ENCODE results near the gene SLK.

Gene SLK

GRCh38 chr10:104038537-104038936 is 71.6 kb downstream of the SLK start:
- no peak overlapping the region for H3K27ac ChIP-seq (ENCODE audit: low read length)
- DNase-seq (ENCODE audit: low read depth, low spot score) = no peak
- H3K36me3 ChIP-seq (ENCODE audit: control insufficient read depth, insufficient read depth, low read length) = no peaks in the 10 kb centered on the region
- H3K4me1 ChIP-seq (ENCODE audit: control insufficient read depth, insufficient read depth, low read length) = peaks cover 2% of the 10 kb centered on the region; the same call in 1 of the 2 replicates
- no peak overlapping the region for H3K4me3 ChIP-seq (ENCODE audit: low read length)
- WGBS (ENCODE audit: insufficient coverage, insufficient read length) = no CpG with 5 or more reads among the region's 8 CpGs
- no peaks in the 10 kb centered on the region for H3K27me3 ChIP-seq (ENCODE audit: control insufficient read depth, insufficient read depth, low read length)
- no peaks in the 10 kb centered on the region for H3K9me3 ChIP-seq (ENCODE audit: control insufficient read depth, insufficient read depth, low read length)

GRCh38 chr10:104038958-104039752 is 72.2 kb downstream of the SLK start:
- H3K36me3 ChIP-seq (ENCODE audit: control insufficient read depth, insufficient read depth, low read length) = no peaks in the 10 kb centered on the region
- H3K4me3 ChIP-seq (ENCODE audit: low read length) = no peak overlapping the region
- H3K27me3 ChIP-seq (ENCODE audit: control insufficient read depth, insufficient read depth, low read length) = no peaks in the 10 kb centered on the region
- WGBS (ENCODE audit: insufficient coverage, insufficient read length) = no CpG with 5 or more reads among the region's 7 CpGs
- no peak for DNase-seq (ENCODE audit: low read depth, low spot score)
- no peaks in the 10 kb centered on the region for H3K9me3 ChIP-seq (ENCODE audit: control insufficient read depth, insufficient read depth, low read length)
- no peak overlapping the region for H3K27ac ChIP-seq (ENCODE audit: low read length)
- H3K4me1 ChIP-seq (ENCODE audit: control insufficient read depth, insufficient read depth, low read length) = no peaks in the 10 kb centered on the region

GRCh38 chr10:104040382-104040781 is 73.4 kb downstream of the SLK start:
- WGBS (ENCODE audit: insufficient coverage, insufficient read length) = no CpG with 5 or more reads among the region's 6 CpGs
- no peak for DNase-seq (ENCODE audit: low read depth, low spot score)
- Histone ChIP-seq H3K4me3 (ENCODE audit: low read length) (no peak overlapping the region), H3K27ac (ENCODE audit: low read length) (no peak overlapping the region), H3K27me3 (ENCODE audit: control insufficient read depth, insufficient read depth, low read length) (no peaks in the 10 kb centered on the region), H3K4me1 (ENCODE audit: control insufficient read depth, insufficient read depth, low read length) (no peaks in the 10 kb centered on the region), H3K9me3 (ENCODE audit: control insufficient read depth, insufficient read depth, low read length) (no peaks in the 10 kb centered on the region), H3K36me3 (ENCODE audit: control insufficient read depth, insufficient read depth, low read length) (no peaks in the 10 kb centered on the region)

- DNase-seq (ENCODE audit: low read depth, low spot score) = no peak
- Histone ChIP-seq H3K4me3 (ENCODE audit: low read length) (no peak overlapping the region), H3K27ac (ENCODE audit: low read length) (no peak overlapping the region), H3K9me3 (ENCODE audit: control insufficient read depth, insufficient read depth, low read length) (no peaks in the 10 kb centered on the region), H3K36me3 (ENCODE audit: control insufficient read depth, insufficient read depth, low read length) (no peaks in the 10 kb centered on the region), H3K4me1 (ENCODE audit: control insufficient read depth, insufficient read depth, low read length) (peaks cover 2% of the 10 kb centered on the region; the same call in 1 of the 2 replicates), H3K27me3 (ENCODE audit: control insufficient read depth, insufficient read depth, low read length) (no peaks in the 10 kb centered on the region)
- WGBS (ENCODE audit: insufficient coverage, insufficient read length) = no CpG with 5 or more reads among the region's 9 CpGs
Measured at GRCh38 chr10:104040862-104041789, 74.2 kb downstream of the SLK start.

- H3K4me3 ChIP-seq (ENCODE audit: low read length) = no peak overlapping the region
- H3K4me1 ChIP-seq (ENCODE audit: control insufficient read depth, insufficient read depth, low read length) = peaks cover 2% of the 10 kb centered on the region; the same call in 1 of the 2 replicates
- DNase-seq (ENCODE audit: low read depth, low spot score) = no peak
Measured at GRCh38 chr10:104041891-104042535, 75.1 kb downstream of the SLK start.

GRCh38 chr10:104043185-104043830 is 76.4 kb downstream of the SLK start:
- peaks cover 2% of the 10 kb centered on the region; the same call in 1 of the 2 replicates for H3K4me1 ChIP-seq (ENCODE audit: control insufficient read depth, insufficient read depth, low read length)
- H3K4me3 ChIP-seq (ENCODE audit: low read length) = no peak overlapping the region
- H3K27me3 ChIP-seq (ENCODE audit: control insufficient read depth, insufficient read depth, low read length) = no peaks in the 10 kb centered on the region
- no peak overlapping the region for H3K27ac ChIP-seq (ENCODE audit: low read length)
- WGBS (ENCODE audit: insufficient coverage, insufficient read length) = no CpG with 5 or more reads among the region's 8 CpGs
- H3K9me3 ChIP-seq (ENCODE audit: control insufficient read depth, insufficient read depth, low read length) = no peaks in the 10 kb centered on the region
- DNase-seq (ENCODE audit: low read depth, low spot score) = no peak
- H3K36me3 ChIP-seq (ENCODE audit: control insufficient read depth, insufficient read depth, low read length) = no peaks in the 10 kb centered on the region

More at GRCh38 chr10:104041891-104042535, 75.1 kb downstream of the SLK start:
- Histone ChIP-seq H3K27me3 (ENCODE audit: control insufficient read depth, insufficient read depth, low read length) (no peaks in the 10 kb centered on the region), H3K27ac (ENCODE audit: low read length) (no peak overlapping the region), H3K36me3 (ENCODE audit: control insufficient read depth, insufficient read depth, low read length) (no peaks in the 10 kb centered on the region), H3K9me3 (ENCODE audit: control insufficient read depth, insufficient read depth, low read length) (no peaks in the 10 kb centered on the region)
- no CpG with 5 or more reads among the region's 14 CpGs for WGBS (ENCODE audit: insufficient coverage, insufficient read length)

- no CpG with 5 or more reads among the region's 4 CpGs for WGBS (ENCODE audit: insufficient coverage, insufficient read length)
- Histone ChIP-seq H3K27ac (ENCODE audit: low read length) (no peak overlapping the region), H3K27me3 (ENCODE audit: control insufficient read depth, insufficient read depth, low read length) (no peaks in the 10 kb centered on the region), H3K36me3 (ENCODE audit: control insufficient read depth, insufficient read depth, low read length) (no peaks in the 10 kb centered on the region), H3K4me1 (ENCODE audit: control insufficient read depth, insufficient read depth, low read length) (peaks cover 2% of the 10 kb centered on the region; the same call in 1 of the 2 replicates), H3K9me3 (ENCODE audit: control insufficient read depth, insufficient read depth, low read length) (no peaks in the 10 kb centered on the region), H3K4me3 (ENCODE audit: low read length) (no peak overlapping the region)
- no peak for DNase-seq (ENCODE audit: low read depth, low spot score)
Measured at GRCh38 chr10:104043854-104044253, 76.9 kb downstream of the SLK start.

- peaks cover 2% of the 10 kb centered on the region; the same call in 1 of the 2 replicates for H3K4me1 ChIP-seq (ENCODE audit: control insufficient read depth, insufficient read depth, low read length)
- H3K27me3 ChIP-seq (ENCODE audit: control insufficient read depth, insufficient read depth, low read length) = no peaks in the 10 kb centered on the region
- no CpG with 5 or more reads among the region's 9 CpGs for WGBS (ENCODE audit: insufficient coverage, insufficient read length)
- no peak overlapping the region for H3K4me3 ChIP-seq (ENCODE audit: low read length)
- H3K36me3 ChIP-seq (ENCODE audit: control insufficient read depth, insufficient read depth, low read length) = no peaks in the 10 kb centered on the region
- DNase-seq (ENCODE audit: low read depth, low spot score) = no peak
- no peaks in the 10 kb centered on the region for H3K9me3 ChIP-seq (ENCODE audit: control insufficient read depth, insufficient read depth, low read length)
- H3K27ac ChIP-seq (ENCODE audit: low read length) = no peak overlapping the region
Measured at GRCh38 chr10:104045151-104046089, 78.5 kb downstream of the SLK start.

GRCh38 chr10:104046651-104047050 is 79.7 kb downstream of the SLK start:
- Histone ChIP-seq H3K27me3 (ENCODE audit: control insufficient read depth, insufficient read depth, low read length) (no peaks in the 10 kb centered on the region), H3K27ac (ENCODE audit: low read length) (no peak overlapping the region), H3K9me3 (ENCODE audit: control insufficient read depth, insufficient read depth, low read length) (no peaks in the 10 kb centered on the region), H3K4me3 (ENCODE audit: low read length) (no peak overlapping the region), H3K36me3 (ENCODE audit: control insufficient read depth, insufficient read depth, low read length) (no peaks in the 10 kb centered on the region), H3K4me1 (ENCODE audit: control insufficient read depth, insufficient read depth, low read length) (peaks cover 2% of the 10 kb centered on the region; the same call in 1 of the 2 replicates)
- no CpG with 5 or more reads among the region's 6 CpGs for WGBS (ENCODE audit: insufficient coverage, insufficient read length)
- DNase-seq (ENCODE audit: low read depth, low spot score) = no peak

All from iPS DF 6.9 (cell line).